NCI-H345 treated with DMSO at 0.1 percent for 48 hours (cell line): ENCODE data around the gene ARID5B.

Experiments used
- DNase-seq: peaks from one replicate; lab custom pipeline; 2025; ENCODE audit not compliant: unreplicated experiment; lab: John Stamatoyannopoulos, UW

Gene ARID5B

GRCh38 chr10:61904733-61905725, 3.5 kb downstream of the ARID5B start:
- DNase-seq, result no peak

DNA sequence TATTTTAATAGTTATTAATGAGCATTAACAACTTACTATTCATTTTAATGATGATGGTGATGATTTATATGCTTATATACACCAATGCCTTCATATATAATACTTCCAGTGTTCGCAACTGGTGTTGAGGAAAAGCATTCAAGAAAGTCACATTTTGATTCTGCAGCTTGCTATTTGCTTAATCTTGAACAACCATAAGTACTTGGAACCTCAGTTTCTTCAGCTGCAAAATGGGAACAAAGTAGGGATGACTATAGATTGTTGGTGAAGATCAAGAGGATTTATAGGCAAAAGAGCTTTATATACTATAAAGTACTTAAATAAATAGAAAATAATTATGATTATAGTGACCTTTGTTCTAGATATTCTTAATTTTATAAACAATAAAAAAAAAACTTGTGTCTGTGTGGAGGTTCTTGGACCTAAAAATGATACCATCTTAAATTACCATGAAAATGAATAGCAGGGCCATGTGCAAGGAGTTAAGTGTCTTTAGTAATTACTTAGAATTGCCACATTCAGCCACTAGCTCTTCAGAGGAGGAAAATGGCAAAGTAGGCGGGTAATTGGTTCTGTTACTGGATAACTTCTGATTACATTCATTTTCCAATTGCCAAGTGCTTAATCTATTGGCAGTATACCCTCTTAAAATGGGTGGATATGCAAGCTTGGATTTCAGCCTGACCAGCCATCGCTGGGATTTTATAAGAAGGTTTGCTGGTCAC, 4.5 kb downstream of the ARID5B start:
- DNase-seq, result no peak

- no peak for DNase-seq
Measured at GRCh38 chr10:61906562-61906901, 5.0 kb downstream of the ARID5B start.

GRCh38 chr10:61907011-61907410, 5.5 kb downstream of the ARID5B start:
- DNase-seq, result no peak

GRCh38 chr10:61907587-61907986, 6.1 kb downstream of the ARID5B start:
- DNase-seq, result no peak

DNA sequence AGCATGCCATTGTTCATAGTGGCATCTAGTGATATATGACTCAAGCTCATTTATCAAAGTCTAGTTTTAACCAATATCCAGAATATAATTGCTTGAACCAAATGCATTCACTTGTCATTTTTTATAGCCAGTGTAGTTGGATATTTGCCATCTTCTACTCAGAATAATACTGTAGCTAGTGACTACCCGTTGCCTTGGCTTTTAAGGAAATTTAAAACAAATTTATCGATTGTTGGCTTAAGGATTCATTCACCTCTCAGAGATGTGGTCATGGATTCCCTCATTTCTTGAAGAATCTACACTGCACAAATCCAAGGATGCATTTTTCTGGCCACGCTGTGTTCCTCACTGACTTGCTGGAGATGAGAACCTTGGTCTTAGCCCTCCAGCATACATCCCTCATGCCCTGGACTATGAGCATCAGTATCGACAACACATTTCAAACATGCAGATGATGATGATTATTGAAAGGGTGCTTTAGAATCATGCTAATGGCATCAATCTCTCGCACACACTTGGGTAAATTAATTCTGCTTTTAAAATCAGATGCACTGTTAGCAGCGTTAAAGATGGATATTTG, 8.8 kb downstream of the ARID5B start:
- no peak for DNase-seq

DNA sequence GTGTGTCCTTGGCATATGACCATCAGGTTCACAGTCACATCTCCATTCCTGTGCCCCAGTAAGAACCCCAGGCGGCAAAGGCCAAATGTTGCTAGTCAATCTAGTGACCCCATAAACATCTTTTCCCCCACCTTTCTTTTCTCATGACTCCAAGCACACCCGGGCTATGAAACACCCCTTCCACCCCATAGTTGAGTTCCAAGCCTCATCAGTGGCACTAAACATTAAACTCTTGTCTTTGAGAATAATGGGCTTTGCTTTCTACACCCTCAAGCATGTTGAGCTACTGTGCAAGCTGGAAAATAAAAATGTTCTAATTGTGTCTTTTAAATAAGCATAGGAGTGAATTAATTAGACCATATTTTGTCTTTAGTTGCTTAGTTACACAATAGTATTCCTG, 9.4 kb downstream of the ARID5B start:
- no peak for DNase-seq

DNA sequence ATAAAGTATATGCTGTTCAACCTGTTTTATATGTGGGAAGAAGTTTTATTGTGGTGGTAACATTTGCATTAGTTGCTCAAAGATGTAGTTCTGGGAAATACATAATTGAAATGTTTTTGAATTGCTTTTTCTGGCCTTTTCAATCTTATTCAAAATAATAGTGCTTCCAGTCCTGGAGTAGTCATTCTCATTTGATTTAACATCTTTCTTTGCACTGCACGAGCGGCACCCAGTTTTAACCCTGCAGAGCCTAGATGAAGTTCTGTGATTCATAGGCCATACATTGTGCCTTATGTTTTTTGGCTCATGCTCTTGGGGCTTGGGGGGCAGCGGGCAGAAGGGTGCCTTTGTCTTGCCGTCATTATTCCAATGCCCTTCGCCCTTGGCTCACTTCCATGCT, 9.9 kb downstream of the ARID5B start:
- DNase-seq, result no peak

GRCh38 chr10:61912981-61913380, 11.5 kb downstream of the ARID5B start:
- no peak for DNase-seq

- DNase-seq, result no peak
Measured at GRCh38 chr10:61918140-61918539, 16.6 kb downstream of the ARID5B start.

DNA sequence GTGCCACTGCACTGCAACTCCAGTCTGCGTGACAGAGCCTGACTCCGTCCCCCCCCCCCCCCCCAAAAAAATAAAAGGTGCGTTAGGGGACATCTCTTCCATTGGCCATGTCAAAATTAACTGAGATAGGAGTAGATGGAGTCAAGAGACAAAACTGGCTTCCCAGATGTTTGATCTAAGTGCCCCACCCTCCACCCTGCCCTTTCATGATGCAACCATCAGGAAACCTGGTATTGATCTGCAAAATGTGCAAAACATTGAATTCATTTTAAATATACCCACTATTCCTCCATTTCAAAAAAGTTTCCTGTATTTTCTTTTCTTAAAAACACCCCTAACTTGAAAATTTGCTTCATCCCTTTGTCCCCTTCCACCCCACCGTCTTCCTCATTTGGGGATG, 17.5 kb downstream of the ARID5B start:
- no peak for DNase-seq

- no peak for DNase-seq
Measured at GRCh38 chr10:61919646-61920215, 18.2 kb downstream of the ARID5B start.

- no peak for DNase-seq
Measured at GRCh38 chr10:61921143-61921542, 19.6 kb downstream of the ARID5B start.

DNA sequence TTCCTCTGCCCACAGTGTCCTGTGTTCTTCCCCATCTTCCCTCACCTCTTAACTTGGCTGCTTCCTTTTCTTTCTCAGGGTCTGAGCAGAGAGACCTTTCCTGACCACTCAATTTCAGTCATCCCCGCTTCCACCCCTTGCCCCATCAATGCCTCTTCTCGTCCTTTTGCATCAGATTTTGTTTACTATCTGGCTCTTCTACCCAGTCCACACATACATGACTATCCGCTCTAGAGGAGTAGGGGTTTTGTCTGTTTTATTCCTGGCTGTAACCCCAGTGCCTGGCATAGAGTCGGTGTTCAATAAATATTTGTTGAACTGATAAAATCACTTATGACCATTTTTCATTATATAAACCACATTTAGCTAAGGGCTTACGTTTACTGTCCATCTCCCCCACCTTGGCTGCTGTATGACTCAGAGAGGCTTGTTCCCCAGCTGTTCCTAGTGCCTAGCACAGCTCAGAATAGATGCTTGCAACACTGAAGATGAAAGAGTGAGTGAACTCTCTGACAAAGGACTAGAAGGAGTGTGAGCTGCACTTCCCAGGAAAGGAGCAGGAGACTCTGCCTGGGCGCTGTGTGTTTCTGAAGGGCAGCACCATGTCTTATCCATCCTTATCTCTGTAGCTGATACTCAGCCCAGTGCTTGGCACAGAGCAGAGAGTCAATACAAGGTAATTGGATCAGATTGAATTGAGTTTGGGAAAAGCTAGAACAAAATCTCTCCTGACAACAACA, 21.9 kb downstream of the ARID5B start:
- DNase-seq, result no peak

GRCh38 chr10:61923950-61924274, 22.4 kb downstream of the ARID5B start:
- DNase-seq, result no peak

- no peak for DNase-seq
Measured at GRCh38 chr10:61929555-61929954, 28.1 kb downstream of the ARID5B start.

DNA sequence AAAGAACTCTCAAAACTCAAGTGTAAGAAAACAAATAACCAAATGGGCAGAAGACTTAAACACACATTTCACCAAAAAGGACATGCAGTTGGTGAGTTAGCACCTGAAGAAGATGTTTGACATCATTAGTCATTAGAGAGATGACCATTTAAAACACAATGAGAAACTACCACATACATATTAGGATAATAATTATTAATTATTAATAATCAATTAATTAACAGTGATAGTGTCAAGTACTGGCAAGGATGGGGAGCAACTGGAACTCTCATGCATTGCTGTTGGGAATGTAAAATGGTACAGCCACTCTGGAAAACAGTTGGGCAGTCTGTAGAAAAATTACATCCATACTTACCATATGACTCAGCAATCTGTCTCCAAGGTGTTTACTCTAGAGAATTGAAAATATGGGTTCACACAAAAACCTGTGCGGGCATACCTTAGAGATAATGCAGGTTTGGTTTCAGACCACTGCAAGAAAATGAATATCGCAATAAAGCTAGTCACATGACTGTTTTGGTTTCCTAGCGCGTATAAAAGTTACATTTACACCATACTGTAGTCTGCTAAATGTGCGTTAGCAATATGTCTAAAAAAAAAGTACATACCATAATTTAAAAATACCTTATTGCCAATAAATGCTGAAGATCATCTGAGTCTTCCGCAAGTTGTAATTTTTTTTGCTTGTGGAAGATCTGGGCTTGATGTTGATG, 30.3 kb downstream of the ARID5B start:
- no peak for DNase-seq

GRCh38 chr10:61933859-61934555, 32.5 kb downstream of the ARID5B start:
- no peak for DNase-seq

- no peak for DNase-seq
Measured at GRCh38 chr10:61935077-61935476, 33.6 kb downstream of the ARID5B start.

GRCh38 chr10:61936770-61937169, 35.3 kb downstream of the ARID5B start:
- no peak for DNase-seq
